Fibroblast of skin of right quadriceps (primary cell): ENCODE measurements around the gene ZDHHC8.

Source experiments
- DNase-seq: peaks from one replicate; pipeline ENCODE4 v3.0.0-alpha.2; 2013

The ZDHHC8 gene, protein sequence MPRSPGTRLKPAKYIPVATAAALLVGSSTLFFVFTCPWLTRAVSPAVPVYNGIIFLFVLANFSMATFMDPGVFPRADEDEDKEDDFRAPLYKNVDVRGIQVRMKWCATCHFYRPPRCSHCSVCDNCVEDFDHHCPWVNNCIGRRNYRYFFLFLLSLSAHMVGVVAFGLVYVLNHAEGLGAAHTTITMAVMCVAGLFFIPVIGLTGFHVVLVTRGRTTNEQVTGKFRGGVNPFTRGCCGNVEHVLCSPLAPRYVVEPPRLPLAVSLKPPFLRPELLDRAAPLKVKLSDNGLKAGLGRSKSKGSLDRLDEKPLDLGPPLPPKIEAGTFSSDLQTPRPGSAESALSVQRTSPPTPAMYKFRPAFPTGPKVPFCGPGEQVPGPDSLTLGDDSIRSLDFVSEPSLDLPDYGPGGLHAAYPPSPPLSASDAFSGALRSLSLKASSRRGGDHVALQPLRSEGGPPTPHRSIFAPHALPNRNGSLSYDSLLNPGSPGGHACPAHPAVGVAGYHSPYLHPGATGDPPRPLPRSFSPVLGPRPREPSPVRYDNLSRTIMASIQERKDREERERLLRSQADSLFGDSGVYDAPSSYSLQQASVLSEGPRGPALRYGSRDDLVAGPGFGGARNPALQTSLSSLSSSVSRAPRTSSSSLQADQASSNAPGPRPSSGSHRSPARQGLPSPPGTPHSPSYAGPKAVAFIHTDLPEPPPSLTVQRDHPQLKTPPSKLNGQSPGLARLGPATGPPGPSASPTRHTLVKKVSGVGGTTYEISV

DNA sequence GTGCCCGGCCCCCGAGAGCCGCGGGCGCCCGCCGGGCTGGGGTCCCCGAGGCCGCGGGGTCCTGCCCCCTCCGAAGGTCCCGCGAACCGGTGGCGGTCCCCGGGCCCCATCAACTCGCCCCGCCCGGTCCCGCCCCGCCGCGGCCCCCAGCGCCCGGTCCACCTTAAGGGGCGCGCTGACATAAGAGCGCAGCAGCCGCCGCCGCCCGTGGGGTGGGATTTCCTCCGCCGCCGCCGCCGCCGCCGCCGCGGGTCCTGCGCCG lies at the start of gene ZDHHC8:
ZDHHC8 (plus strand) TSS at position 208 of the 262 bp plus-strand sequence. CDS start 144 bp downstream, outside the sequence.
- no peak for DNase-seq

GRCh38 chr22:20083157-20083890 lies 48.3 kb upstream of the ZDHHC8 start:
- no peak for DNase-seq

- DNase-seq: no peak
Observed at GRCh38 chr22:20083891-20084546, 47.6 kb upstream of the ZDHHC8 start.

DNA sequence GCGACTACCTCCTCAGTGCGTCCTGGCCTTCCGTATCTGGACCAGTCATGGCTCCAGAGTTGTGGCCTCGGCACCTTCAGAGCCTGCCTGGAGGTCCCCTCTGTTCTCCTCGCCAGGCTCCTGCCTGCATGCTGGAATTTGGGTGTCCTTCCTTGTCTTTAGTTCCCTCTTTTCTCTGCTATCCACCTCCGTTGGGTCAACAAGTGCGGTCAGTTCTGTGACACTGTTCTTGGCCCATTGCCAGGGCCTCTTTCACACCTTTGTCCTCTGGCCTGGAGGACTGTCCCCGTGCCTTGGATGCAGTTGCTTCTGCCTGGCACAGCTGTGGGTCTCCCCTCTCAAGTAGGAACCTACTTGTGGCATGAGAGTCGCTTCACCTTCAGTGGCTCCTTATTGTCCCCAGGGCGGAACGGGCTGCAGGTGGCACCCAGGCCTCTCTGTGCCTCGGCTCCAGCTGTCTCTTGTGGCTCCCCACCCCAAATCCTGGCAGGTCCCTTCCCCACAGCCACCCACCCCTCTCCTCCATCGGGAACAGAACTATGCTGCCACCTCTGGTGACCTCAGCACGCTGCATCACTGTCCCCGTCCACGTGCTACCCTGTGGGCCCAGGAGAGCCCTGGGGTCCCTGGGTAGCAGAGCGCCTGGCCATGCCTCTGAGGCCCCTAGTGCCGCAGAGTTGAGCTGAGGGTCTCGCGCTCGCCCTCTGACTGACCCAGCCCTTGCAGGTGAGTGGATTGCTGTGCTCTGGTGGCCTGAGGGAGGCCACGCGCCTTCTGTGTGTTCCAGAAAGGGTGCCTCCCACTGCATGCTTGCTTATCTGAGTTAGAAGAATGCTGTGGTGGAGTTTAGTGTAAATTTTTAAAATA lies 46.8 kb upstream of the ZDHHC8 start:
- DNase-seq: no peak

- DNase-seq: no peak
Observed at GRCh38 chr22:20085651-20086050, 46.0 kb upstream of the ZDHHC8 start.

DNA sequence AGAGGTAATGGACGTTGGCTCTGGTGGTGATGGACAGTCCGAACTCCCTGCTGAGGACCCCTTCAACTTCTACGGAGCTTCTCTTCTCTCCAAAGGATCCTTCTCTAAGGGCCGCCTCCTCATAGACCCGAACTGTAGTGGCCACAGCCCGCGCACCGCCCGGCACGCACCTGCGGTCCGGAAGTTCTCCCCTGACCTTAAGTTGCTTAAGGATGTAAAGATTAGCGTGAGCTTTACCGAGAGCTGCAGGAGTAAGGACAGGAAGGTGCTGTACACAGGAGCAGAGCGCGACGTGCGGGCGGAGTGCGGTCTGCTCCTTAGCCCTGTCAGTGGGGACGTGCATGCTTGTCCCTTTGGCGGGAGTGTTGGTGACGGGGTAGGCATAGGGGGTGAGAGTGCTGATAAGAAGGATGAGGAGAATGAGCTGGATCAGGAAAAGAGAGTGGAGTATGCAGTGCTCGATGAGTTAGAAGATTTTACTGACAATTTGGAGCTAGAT lies 45.5 kb upstream of the ZDHHC8 start:
- no peak for DNase-seq

DNA sequence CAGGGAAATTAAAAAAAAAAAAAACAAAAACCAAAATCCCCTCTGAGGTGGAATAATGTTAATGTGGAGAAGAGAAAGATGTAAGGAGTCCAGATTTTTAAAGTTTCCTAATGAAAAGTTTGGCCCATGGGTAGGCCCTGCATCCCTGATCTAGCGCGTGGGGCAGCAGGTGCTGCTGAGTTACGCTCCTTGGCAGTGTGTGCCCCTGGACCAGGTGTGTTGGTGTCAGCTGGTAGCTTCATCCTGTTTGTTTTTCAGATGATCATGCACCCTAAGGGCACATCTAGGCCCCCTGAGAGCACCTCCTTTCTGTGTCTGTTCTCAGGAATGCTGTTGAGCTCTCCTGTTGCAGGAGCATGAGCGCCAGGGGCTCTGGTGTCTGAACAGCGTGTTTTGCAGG lies 44.8 kb upstream of the ZDHHC8 start:
- no peak for DNase-seq

- no peak for DNase-seq
Observed at GRCh38 chr22:20087319-20088262, 44.0 kb upstream of the ZDHHC8 start.

DNA sequence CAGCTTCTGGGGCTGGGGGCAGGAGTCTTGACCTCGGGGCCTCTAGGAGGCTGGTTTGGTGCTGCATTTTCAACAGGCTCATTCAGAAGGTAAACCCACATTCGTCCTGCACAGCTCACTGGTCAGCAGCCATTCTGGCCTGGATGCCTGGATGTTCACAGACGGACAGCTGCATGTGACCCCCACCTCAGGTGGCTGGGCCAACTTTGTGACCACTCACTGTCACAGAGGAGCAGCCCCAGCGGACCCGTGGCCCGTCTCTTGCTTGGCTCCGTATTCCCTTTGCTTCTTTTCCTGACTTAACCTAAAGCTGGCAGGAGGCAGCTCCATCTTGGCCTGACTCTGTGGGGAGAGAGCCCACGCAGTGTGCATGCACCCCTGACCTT lies 43.3 kb upstream of the ZDHHC8 start:
- DNase-seq: no peak

DNA sequence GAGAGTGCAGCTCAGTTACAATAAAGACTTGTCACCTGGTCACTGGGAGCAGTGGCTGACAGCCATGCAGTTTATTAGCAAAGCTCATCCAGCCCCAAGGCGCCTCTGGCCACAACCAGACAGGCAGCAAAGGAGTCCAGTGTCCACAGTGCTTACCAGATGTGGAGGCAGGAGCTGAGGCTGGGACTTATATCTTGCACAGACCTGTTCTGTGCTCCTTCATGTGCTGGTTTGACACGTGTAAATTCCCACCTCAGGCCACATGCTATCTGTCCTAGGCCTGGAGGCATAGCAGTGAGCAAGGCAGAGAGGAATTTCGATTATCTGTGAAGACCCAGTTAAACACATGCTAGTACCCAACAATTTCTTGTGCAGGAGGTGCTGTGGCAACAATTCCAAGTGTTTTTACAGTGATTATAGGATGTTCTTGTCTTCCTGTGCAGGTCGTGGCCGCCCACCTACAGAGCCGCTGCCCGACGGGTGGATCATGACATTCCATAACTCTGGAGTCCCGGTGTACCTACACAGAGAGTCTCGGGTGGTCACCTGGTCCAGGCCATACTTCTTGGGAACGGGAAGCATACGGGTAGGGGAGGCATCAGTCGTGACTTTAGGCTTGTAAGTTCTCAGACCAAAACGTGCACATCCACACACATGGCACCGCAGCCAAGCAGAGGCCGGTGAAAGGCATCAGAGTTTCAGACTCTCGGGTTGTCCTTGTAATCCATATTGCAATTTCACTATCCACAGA lies 42.2 kb upstream of the ZDHHC8 start:
- no peak for DNase-seq

DNA sequence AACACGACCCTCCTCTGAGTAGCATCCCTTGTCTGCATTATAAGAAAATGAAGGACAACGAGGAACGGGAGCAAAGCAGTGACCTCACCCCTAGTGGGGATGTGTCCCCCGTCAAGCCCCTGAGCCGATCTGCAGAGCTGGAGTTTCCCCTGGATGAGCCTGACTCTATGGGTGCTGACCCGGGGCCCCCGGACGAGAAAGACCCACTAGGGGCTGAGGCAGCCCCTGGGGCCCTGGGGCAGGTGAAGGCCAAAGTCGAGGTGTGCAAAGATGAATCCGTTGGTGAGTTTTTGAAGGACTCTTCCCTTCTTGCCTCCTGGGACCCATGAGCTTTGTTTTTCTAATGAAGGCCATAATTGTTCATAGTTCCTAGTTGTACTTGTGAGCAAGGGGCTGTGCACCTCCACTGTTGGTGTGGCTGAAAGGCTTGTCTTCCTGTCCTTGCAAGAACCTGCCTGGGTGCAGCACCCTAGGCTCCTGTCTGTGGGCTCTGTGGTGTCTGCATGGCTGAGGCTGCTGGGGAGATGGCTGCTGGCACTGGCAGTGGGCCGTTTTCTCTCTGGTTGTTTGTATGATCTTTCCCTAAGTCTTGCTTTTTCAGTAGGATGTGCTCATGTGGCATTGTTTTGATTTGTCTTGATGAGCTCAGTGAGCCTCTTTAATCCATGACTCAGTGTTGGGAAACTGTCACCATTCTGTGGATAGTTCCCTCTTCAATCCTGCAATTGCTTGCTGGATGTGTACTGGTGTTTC lies 41.5 kb upstream of the ZDHHC8 start:
- DNase-seq: no peak

DNA sequence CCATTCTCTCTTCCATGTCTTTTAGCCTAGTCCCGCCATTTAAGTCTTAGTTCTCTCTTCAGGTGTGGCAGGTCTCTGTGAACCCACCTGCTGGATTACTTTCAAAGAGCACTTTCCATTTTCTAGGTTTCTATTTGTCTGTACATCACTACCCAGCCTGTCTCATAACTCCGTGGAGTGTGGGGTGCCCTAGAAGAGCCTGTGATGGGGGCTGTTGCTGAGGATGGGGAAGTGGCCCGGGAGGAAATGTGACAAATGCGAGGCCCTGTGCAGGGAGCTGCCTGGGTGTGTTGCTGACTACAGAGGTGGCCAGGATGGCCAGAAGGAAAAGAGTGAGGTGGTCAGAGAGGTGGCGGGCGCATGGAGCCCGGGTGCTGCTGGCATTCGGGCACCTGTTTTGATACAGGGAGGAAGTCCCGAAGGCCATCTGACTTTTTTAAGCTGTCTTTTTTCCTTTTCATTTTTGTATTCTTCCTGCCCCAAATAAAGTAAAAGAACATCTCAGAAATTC lies 40.8 kb upstream of the ZDHHC8 start:
- no peak for DNase-seq

- DNase-seq: no peak
Observed at GRCh38 chr22:20091690-20092476, 39.7 kb upstream of the ZDHHC8 start.

GRCh38 chr22:20092477-20092854 lies 39.1 kb upstream of the ZDHHC8 start:
- DNase-seq: no peak

DNA sequence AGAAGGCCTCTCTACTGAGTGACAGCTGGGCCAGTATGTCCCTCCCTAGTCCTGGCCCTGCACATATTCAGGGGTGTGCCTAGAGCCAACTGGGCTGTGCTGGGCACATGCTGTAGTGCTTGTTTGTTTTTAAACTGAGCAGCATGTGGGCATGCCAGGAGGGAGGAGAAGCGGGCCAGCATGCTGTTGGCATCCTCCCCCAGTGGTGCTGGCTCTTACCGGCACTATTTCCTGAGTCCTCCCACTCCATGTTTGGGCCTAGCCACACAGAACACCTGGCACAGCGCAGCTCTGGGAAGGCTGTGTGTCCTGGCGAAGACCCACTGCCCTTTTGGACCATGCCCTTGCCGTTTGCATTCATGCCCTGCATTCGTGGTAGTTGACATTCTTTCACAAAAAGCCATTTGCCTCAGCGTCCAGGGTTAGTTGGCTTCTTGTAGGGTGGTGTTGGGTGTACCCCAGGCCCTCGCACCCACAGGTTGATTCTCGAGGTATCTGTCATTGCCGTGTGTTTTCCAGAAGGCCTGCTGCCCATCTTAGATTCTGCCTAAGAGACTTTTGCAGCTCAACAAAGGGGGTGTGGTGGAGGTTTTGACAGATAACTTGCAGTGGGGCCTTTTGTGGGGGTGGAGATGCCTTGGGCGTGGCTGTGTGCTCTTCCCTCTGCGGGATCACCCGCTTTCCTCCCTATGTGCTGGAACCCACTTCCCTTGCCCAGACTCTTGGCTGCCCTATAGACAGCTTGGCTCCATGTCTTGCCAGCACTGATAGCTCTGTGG lies 38.0 kb upstream of the ZDHHC8 start:
- no peak for DNase-seq

- DNase-seq: no peak
Observed at GRCh38 chr22:20094197-20094807, 37.3 kb upstream of the ZDHHC8 start.

DNA sequence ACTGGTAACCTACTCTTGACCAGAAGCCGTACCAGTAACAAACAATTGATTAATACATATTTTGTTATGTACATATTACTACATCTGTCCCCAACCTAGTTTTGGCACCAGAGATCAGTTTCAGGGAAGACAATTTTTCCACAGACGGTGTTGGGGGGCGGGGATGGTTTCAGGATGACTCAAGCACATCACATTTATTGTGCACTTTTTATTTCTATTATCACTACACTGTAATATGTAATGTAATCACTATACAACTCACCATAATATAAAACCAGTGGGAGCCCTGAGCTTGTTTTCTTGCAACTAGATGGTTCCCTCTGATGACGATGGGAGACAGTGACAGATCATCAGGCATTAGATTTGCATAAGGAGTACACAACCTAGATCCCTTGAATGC lies 36.1 kb upstream of the ZDHHC8 start:
- DNase-seq: no peak
